Measurements from ENCODE around the gene ERI3.

ERI3 gene

DNA sequence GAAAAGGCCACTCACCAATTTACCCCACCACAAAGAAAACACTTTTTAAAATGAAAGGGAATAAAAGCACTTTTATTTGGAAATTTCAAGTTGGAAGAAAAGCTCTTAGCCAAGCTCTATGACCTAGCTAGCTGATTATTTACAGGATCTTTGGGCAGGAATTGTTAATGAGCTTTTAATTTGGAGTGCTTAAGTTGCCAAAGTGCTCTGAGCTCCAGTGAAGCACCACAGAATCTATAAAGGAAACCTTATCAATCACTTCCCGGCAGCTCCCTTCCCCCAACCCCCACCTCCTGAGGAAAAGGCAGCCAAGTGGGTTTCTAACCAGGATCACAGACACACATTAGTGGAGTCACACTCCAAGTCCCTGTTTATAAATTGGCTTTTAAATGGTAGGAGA is 1.5 kb downstream of the ERI3 start:
- no peak overlapping the region for H3K27ac ChIP-seq
- POLR2A ChIA-PET (ENCODE audit: low non-redundant PET) = interaction anchor here (0.6 kb wide), 1 partner anchor 1474 kb away, joined by 6 read pairs; no protein-coding TSS in a partner anchor
- TF ChIP-seq, protein P1, sequence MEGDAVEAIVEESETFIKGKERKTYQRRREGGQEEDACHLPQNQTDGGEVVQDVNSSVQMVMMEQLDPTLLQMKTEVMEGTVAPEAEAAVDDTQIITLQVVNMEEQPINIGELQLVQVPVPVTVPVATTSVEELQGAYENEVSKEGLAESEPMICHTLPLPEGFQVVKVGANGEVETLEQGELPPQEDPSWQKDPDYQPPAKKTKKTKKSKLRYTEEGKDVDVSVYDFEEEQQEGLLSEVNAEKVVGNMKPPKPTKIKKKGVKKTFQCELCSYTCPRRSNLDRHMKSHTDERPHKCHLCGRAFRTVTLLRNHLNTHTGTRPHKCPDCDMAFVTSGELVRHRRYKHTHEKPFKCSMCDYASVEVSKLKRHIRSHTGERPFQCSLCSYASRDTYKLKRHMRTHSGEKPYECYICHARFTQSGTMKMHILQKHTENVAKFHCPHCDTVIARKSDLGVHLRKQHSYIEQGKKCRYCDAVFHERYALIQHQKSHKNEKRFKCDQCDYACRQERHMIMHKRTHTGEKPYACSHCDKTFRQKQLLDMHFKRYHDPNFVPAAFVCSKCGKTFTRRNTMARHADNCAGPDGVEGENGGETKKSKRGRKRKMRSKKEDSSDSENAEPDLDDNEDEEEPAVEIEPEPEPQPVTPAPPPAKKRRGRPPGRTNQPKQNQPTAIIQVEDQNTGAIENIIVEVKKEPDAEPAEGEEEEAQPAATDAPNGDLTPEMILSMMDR (conservative IDR thresholded peaks at IDR 0.05; ENCODE audit: low read depth) = no peak
- no peak for DNase-seq (ENCODE audit: low spot score)
- CTCF ChIA-PET = no interaction called here

DNA sequence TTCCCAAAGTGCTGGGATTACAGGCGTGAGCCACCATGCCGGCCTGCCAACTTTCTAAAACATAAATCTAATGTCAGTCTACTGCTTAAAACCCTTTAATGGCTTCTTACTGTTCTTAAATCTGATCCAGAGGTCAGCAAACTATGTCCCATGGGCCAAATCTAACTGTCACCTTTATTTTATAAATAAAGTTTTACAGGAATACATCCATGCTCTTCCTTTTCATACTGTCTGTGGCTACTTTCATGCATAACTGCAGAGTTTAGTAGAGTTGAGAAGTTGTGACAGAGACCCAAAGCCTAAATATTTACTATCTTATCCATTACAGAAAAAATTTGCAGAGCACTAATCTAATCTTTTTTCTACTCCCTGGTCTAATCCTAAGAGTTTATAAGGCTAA is 3.8 kb downstream of the ERI3 start:
- TF ChIP-seq, protein P1 (conservative IDR thresholded peaks at IDR 0.05; ENCODE audit: low read depth) = no peak
- CTCF ChIA-PET = no interaction called here
- no peak for DNase-seq (ENCODE audit: low spot score)
- POLR2A ChIA-PET (ENCODE audit: low non-redundant PET) = no interaction called here
- H3K27ac ChIP-seq = no peak overlapping the region

DNA sequence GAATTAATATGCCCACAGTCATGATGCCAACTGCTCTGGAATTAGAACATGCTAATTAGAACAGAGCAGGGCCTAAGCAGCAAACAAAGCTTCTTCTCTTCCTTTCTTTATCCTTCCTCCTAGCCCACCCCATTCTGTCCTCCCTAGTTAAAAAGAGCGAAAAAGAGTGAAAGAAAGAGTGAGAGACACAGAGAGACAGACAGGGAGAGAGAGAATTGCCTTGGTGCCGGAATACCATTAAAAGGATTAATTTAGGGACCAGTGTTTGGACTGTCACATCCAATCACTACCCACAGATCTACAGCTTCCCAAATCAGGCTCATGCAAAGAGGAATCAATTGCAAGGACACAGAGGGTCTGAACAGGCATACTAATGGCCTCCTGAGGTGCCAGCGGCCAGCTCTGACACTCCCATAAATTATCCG is 7.0 kb downstream of the ERI3 start:
- H3K27ac ChIP-seq = no peak overlapping the region
- CTCF ChIA-PET = interaction anchor here (0.9 to 1.1 kb wide), 2 partner anchors 16 to 19 kb away, joined by 3 read pairs; no protein-coding TSS in a partner anchor
- POLR2A ChIA-PET (ENCODE audit: low non-redundant PET) = no interaction called here
- TF ChIP-seq, protein P1 (conservative IDR thresholded peaks at IDR 0.05; ENCODE audit: low read depth) = no peak
- DNase-seq (ENCODE audit: low spot score) = no peak

DNA sequence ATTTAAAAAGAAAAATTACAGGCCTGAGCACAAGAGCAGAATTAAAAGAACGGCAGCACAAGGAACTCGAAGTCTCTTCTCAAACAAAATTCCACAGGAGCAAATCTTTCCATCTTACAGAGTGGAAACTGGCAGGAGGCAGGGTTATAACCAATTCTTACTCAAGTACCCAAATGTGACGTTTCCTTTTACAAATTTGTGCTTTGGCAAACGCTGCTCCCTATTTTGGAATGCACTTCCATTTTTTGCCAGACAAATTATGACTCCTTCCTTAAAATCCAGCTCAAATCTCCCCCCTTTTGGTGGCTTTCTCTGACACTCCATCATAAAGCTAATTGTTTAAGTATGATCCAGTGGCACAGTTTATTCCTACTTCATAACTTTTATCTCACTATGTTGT is 7.8 kb downstream of the ERI3 start:
- POLR2A ChIA-PET (ENCODE audit: low non-redundant PET) = no interaction called here
- H3K27ac ChIP-seq = no peak overlapping the region
- CTCF ChIA-PET = no interaction called here
- TF ChIP-seq, protein P1 (conservative IDR thresholded peaks at IDR 0.05; ENCODE audit: low read depth) = no peak
- DNase-seq (ENCODE audit: low spot score) = no peak

DNA sequence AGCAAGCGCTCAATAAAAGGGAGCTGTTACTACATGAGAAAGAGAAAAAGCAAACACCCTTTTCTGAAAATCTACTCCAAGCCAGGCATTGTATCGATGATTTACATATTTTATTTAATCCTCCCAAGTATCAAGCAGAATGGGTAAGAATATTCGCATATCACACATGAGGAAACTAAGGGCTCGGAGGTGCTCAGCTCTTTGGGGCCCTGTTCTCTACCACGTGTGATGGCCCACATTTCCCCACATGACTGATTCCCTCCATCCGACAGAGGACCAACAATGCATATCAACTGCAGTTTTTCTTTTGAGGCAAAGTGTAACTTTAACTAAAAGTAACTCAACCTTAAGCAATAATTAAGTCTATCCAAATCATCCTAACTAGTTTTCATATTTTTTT is 8.2 kb downstream of the ERI3 start:
- CTCF ChIA-PET = no interaction called here
- POLR2A ChIA-PET (ENCODE audit: low non-redundant PET) = no interaction called here
- H3K27ac ChIP-seq = no peak overlapping the region
- TF ChIP-seq, protein P1 (conservative IDR thresholded peaks at IDR 0.05; ENCODE audit: low read depth) = no peak
- DNase-seq (ENCODE audit: low spot score) = no peak

DNA sequence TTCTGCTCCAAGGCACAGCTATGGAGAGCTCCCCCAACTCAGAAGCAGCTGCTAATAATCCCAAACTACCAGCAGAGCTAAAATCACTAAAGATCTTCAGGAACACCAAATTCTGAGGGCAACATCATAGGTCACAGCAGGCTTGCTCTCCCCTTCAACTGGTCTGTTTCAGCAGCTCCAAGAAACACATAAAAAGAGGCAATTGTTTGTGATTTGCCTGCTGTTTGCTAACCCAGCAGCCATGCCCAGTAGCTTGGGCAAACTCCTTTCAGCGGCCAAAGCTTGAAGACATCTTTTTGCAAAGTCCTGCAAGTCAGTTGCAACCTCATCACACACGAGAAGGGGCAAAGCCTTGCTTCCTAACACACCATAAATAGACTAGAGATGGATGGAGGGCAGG is 8.9 kb downstream of the ERI3 start:
- CTCF ChIA-PET = no interaction called here
- TF ChIP-seq, protein P1 (conservative IDR thresholded peaks at IDR 0.05; ENCODE audit: low read depth) = no peak

More for the DNA sequence above, 8.9 kb downstream of the ERI3 start:
- POLR2A ChIA-PET (ENCODE audit: low non-redundant PET) = no interaction called here
- no peak overlapping the region for H3K27ac ChIP-seq
- no peak for DNase-seq (ENCODE audit: low spot score)
